B cell (primary cell): ENCODE data around the gene ATP9A. TPM values are rescaled to one million over a fixed set of nuclear protein-coding genes. Genes with fewer than 3 reads are reported as not detected.

Experiments used
- ATAC-seq: fragments of 200-7000 bp; cut with Tn5 transposase; one replicate; pipeline ENCODE4 v1.10.0; 2021; ENCODE audit warnings: low read depth, mild to moderate bottlenecking, moderate number of reproducible peaks, moderate library complexity
- CTCF ChIA-PET: fragments of 350-600 bp; sonication (Branson Sonifier 250); formaldehyde crosslinking; loops from one replicate; lab custom pipeline; 2021; ENCODE audit warnings: antibody characterized with exemption, inconsistent platforms; lab: Charles Lee
- POLR2A ChIA-PET: fragments of 350-600 bp; sonication (Branson Sonifier 250); formaldehyde crosslinking; loops from one replicate; lab custom pipeline; 2021; ENCODE audit warnings: antibody characterized with exemption; lab: Charles Lee
- DNase-seq: peaks from one replicate; pipeline ENCODE4 v3.0.0; 2013
- H2AFZ ChIP-seq: 2 replicates; pipeline ENCODE4 v1.6.1; 2012; ENCODE audit warnings: mild to moderate bottlenecking, low read depth, low read length; ENCODE audit not compliant: insufficient read depth, poor library complexity, severe bottlenecking
- H3K27ac ChIP-seq, 2 donors: 1 replicate in 1 of 2; 2 replicates in 1 of 2; pipeline ENCODE4 v1.5.1; 2012 to 2013; ENCODE audit warnings: low read length in 2 of 2, mild to moderate bottlenecking in 2 of 2, moderate library complexity in 1 of 2
- H3K27me3 ChIP-seq, 4 experiments: fragments of 200-600 bp in 1 of 4; sonication (generic) in 1 of 4; replicated peaks in 1 of 4; 1 replicate in 2 of 4; 2 replicates in 2 of 4; pipeline versions ENCODE4 v1.6.1 to v1.7.0; 2013 to 2016; ENCODE audit warnings: low read length in 3 of 4, mild to moderate bottlenecking in 2 of 4, mixed read lengths in 1 of 4, moderate library complexity in 1 of 4; ENCODE audit not compliant: insufficient read depth in 4 of 4, control insufficient read depth in 3 of 4; ENCODE audit errors: control extremely low read depth in 1 of 4
- H3K36me3 ChIP-seq, 2 experiments: replicated peaks in 1 of 2; 1 replicate in 1 of 2; 2 replicates in 1 of 2; pipeline versions ENCODE4 v1.6.1 to v1.7.1; 2013; ENCODE audit warnings: low read length in 1 of 2; ENCODE audit not compliant: insufficient read depth in 2 of 2, control insufficient read depth in 1 of 2; ENCODE audit errors: control extremely low read depth in 1 of 2, extremely low read depth in 1 of 2
- H3K4me1 ChIP-seq, 2 donors: fragments of 200-600 bp in 1 of 2; sonication (generic) in 1 of 2; 1 replicate in 1 of 2; 2 replicates in 1 of 2; pipeline versions ENCODE4 v1.5.1 to v1.6.1; 2013 to 2017; ENCODE audit warnings: low read length in 2 of 2; ENCODE audit not compliant: control insufficient read depth in 2 of 2, insufficient read depth in 2 of 2
- H3K4me2 ChIP-seq: replicated peaks from 2 replicates; pipeline ENCODE3; 2012; ENCODE audit warnings: mild to moderate bottlenecking, low read depth, low read length; ENCODE audit not compliant: poor library complexity, severe bottlenecking
- H3K4me3 ChIP-seq, 5 experiments: fragments of 200-600 bp in 1 of 5; sonication (generic) in 1 of 5; 1 replicate in 3 of 5; 2 replicates in 2 of 5; pipeline versions ENCODE4 v1.5.1 to v1.7.0; 2011 to 2016; ENCODE audit warnings: low read length in 4 of 5, mild to moderate bottlenecking in 4 of 5, low read depth in 2 of 5, control low read depth in 1 of 5, moderate library complexity in 1 of 5; ENCODE audit not compliant: insufficient read depth in 1 of 5; ENCODE audit errors: control extremely low read depth in 1 of 5, extremely low read depth in 1 of 5
- H3K79me2 ChIP-seq: fragments of 200-600 bp; sonication (generic); one replicate; pipeline ENCODE4 v1.6.0; 2016; ENCODE audit warnings: low read length; ENCODE audit not compliant: control insufficient read depth, insufficient read depth
- H3K9ac ChIP-seq: fragments of 200-600 bp; sonication (generic); 2 replicates; pipeline ENCODE4 v1.6.1; 2017; ENCODE audit warnings: mild to moderate bottlenecking, low read length, moderate library complexity
- H3K9me3 ChIP-seq, 3 donors: one replicate each; pipeline versions ENCODE4 v1.6.1 to v1.7.1; 2013; ENCODE audit warnings: low read length in 2 of 3; ENCODE audit not compliant: control insufficient read depth in 2 of 3, insufficient read depth in 1 of 3; ENCODE audit errors: control extremely low read depth in 1 of 3
- H4K20me1 ChIP-seq: 2 replicates; pipeline ENCODE4 v1.6.0; 2012; ENCODE audit warnings: mild to moderate bottlenecking, low read length; ENCODE audit not compliant: insufficient read depth, control insufficient read depth, poor library complexity, severe bottlenecking
- H3K27ac Mint-ChIP-seq: one replicate; pipeline ENCODE4 v1.8.0; 2021; ENCODE audit warnings: mixed read lengths
- H3K27me3 Mint-ChIP-seq: one replicate; pipeline ENCODE4 v1.8.0; 2021; ENCODE audit warnings: mixed read lengths
- H3K4me1 Mint-ChIP-seq: one replicate; pipeline ENCODE4 v1.8.0; 2021; ENCODE audit warnings: mixed read lengths
- H3K4me3 Mint-ChIP-seq: one replicate; pipeline ENCODE4 v1.8.0; 2021; ENCODE audit warnings: mixed read lengths
- H3K9me3 Mint-ChIP-seq: one replicate; pipeline ENCODE4 v1.8.0; 2022; ENCODE audit warnings: mixed read lengths; ENCODE audit not compliant: insufficient read depth
- EZH2 ChIP-seq: IDR thresholded peaks from 2 replicates; pipeline ENCODE4 v1.6.1; 2012; ENCODE audit warnings: borderline replicate concordance, low read depth, mild to moderate bottlenecking, moderate library complexity, low read length; ENCODE audit not compliant: insufficient read depth, poor library complexity, severe bottlenecking
- WGBS: methylation state at CpG from one replicate; pipeline ENCODE4 v1.1.5; 2013; ENCODE audit warnings: missing lambda C conversion rate; ENCODE audit not compliant: insufficient coverage; 5-methylcytosine and 5-hydroxymethylcytosine counted together
- intact Hi-C: fragments of 100-400 bp; cut with micrococcal nuclease; formaldehyde crosslinking; loops from one replicate; pipeline ENCODE4 v1.10.0; 2022
- polyA plus RNA-seq: library from polyadenylated mRNA; depleted of rRNA; stranded (reverse); fragments of >200 nt; gene quantifications from 2 replicates; pipeline ENCODE4 v1.2.3, GENCODE V29; 2012
- total RNA-seq, 2 donors: library from RNA; stranded (reverse); fragments of 120-200 nt in 1 of 2; gene quantifications; 1 replicate in 1 of 2; 2 replicates in 1 of 2; pipeline versions ENCODE4 v1.2.3 to v1.2.4, GENCODE V29; 2013 to 2022
- TF ChIP-seq, protein P1 (sequence below): fragments of 200-600 bp; IDR thresholded peaks from one replicate; pipeline ENCODE4 v1.8.0; 2022; ENCODE audit warnings: antibody characterized with exemption, mild to moderate bottlenecking

ATP9A gene
- total and polyA plus RNA-seq, 2 donors (not counting 1 experiment from before 2014, with no cell fraction given), result 0.13 to 0.22 TPM

DNA sequence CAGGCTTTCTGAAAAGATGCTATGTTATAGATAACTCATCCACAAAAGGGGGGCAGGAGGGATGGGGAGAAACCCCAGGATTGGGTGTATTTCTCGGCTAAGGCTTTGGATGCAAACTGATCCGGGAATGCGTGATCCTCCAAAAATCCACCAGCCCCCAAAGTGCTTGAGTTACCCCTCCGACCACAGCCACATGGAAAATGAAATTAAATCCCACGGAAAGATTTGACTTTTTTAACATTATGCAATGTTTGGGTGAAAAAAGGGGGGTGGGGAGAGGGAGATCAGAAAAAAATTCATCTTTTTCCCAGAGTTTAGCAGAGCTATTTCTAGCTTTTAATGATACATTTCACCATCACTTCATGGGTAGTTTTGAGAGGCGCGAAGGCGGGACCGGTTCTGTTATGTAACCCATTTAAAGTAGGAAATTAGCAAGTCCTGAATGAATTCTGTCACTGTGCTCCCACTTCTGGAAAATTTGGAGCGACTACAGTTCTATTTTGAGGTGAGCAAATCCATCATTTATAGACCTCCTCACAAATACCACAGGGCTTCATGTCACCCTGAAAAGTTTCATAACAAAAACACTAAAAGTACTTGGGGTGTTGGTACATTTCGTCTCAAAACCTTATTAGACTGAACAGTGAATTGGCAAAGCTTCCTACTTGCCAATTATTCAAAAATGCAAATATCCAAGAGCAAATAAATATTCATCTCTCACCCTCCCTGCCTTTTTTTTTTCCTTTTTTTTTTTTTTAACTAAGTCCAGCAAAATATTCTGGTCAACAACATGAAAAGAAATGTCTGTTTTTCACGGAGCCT lies 173.7 kb downstream of the ATP9A start:
- Histone ChIP-seq H3K9me3 (peaks cover 0 to 3% (median 2%) of the 10 kb centered on the region in 3 donors), H3K36me3 (no peaks in the 10 kb centered on the region), H3K4me1 (peaks cover 17 to 19% of the 10 kb centered on the region in 2 donors), H4K20me1 (no peaks in the 10 kb centered on the region), H3K27me3 (peaks cover 0 to 12% (median 2%) of the 10 kb centered on the region in 4 experiments), H3K27ac (no peak overlapping the region), H3K79me2 (no peaks in the 10 kb centered on the region), H3K4me2 (peak overlapping the region; percentile 53), H2AFZ (peak overlapping the region; percentile 3), H3K4me3 (no peak overlapping the region), H3K9ac (no peak overlapping the region)
- DNase-seq, result no peak
- H3K4me1 Mint-ChIP-seq, result peaks cover 19% of the 10 kb centered on the region
- peaks cover 51% of the 10 kb centered on the region for H3K27me3 Mint-ChIP-seq
- 0% methylated on average over 1 of the region's 12 CpGs for WGBS
- ChIA-PET CTCF (interaction anchor here (0.5 to 7.7 kb wide), 49 partner anchors 8 to 613 kb away, joined by 3 to 127 read pairs (median 5); partner anchors contain the start of gene NFATC2), POLR2A (interaction anchor here (0.6 to 1.7 kb wide), 3 partner anchors 208 to 607 kb away, joined by 4 to 6 read pairs (median 4); no protein-coding TSS in a partner anchor)
- no peaks in the 10 kb centered on the region for H3K9me3 Mint-ChIP-seq
- ATAC-seq, result no peak
- intact Hi-C loops, result loop anchor here (1.0 to 10.0 kb wide), 8 partner anchors 30 to 607 kb away; partner anchors contain the start of gene NFATC2
- H3K27ac Mint-ChIP-seq, result peak overlapping the region; percentile 60
- no peak for TF ChIP-seq EZH2
- TF ChIP-seq, protein P1, sequence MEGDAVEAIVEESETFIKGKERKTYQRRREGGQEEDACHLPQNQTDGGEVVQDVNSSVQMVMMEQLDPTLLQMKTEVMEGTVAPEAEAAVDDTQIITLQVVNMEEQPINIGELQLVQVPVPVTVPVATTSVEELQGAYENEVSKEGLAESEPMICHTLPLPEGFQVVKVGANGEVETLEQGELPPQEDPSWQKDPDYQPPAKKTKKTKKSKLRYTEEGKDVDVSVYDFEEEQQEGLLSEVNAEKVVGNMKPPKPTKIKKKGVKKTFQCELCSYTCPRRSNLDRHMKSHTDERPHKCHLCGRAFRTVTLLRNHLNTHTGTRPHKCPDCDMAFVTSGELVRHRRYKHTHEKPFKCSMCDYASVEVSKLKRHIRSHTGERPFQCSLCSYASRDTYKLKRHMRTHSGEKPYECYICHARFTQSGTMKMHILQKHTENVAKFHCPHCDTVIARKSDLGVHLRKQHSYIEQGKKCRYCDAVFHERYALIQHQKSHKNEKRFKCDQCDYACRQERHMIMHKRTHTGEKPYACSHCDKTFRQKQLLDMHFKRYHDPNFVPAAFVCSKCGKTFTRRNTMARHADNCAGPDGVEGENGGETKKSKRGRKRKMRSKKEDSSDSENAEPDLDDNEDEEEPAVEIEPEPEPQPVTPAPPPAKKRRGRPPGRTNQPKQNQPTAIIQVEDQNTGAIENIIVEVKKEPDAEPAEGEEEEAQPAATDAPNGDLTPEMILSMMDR, result no peak
- H3K4me3 Mint-ChIP-seq, result peak overlapping the region; percentile 47

GRCh38 chr20:51593584-51593983 lies 174.6 kb downstream of the ATP9A start:
- Histone ChIP-seq H3K4me3 (no peak overlapping the region), H4K20me1 (no peaks in the 10 kb centered on the region), H3K4me2 (no peak overlapping the region), H3K4me1 (peaks cover 17 to 19% of the 10 kb centered on the region in 2 donors), H3K9ac (no peak overlapping the region), H3K9me3 (peaks cover 0 to 3% (median 2%) of the 10 kb centered on the region in 3 donors), H2AFZ (no peak overlapping the region), H3K27ac (no peak overlapping the region), H3K27me3 (peaks cover 0 to 6% (median 2%) of the 10 kb centered on the region in 4 experiments), H3K36me3 (no peaks in the 10 kb centered on the region), H3K79me2 (no peaks in the 10 kb centered on the region)
- ChIA-PET CTCF (interaction anchor here (1.9 to 7.7 kb wide), 4 partner anchors 51 to 221 kb away, joined by 6 to 127 read pairs (median 70); partner anchors contain the start of gene NFATC2), POLR2A (no interaction called here)
- H3K27me3 Mint-ChIP-seq, result peaks cover 42% of the 10 kb centered on the region
- H3K4me3 Mint-ChIP-seq, result no peak overlapping the region
- intact Hi-C loops, result loop anchor here (10.0 kb wide), 3 partner anchors 99 to 369 kb away; no protein-coding TSS in a partner anchor
- peaks cover 19% of the 10 kb centered on the region for H3K4me1 Mint-ChIP-seq
- no CpG with 5 or more reads among the region's 2 CpGs for WGBS
- no peak overlapping the region for H3K27ac Mint-ChIP-seq
- ATAC-seq (no peak), DNase-seq (no peak)
- H3K9me3 Mint-ChIP-seq, result no peaks in the 10 kb centered on the region
- TF ChIP-seq, protein P1, result no peak
- TF ChIP-seq EZH2, result no peak
